Parathyroid adenoma (tissue), 2 donors: Measurements from ENCODE around the gene TSC22D1.

Experiments
- H2AFZ ChIP-seq: fragments of 300-600 bp; sonication (generic); one replicate; pipeline ENCODE4 v1.7.0; 2017; ENCODE audit warnings: antibody characterized with exemption, mild to moderate bottlenecking
- H3K27ac ChIP-seq: fragments of 300-600 bp; sonication (generic); one replicate; pipeline ENCODE4 v1.7.0; 2017
- H3K27me3 ChIP-seq: fragments of 300-600 bp; sonication (generic); one replicate; pipeline ENCODE4 v1.7.0; 2017; ENCODE audit warnings: low read length; ENCODE audit not compliant: control insufficient read depth, insufficient read depth
- H3K36me3 ChIP-seq: fragments of 300-600 bp; sonication (generic); one replicate; pipeline ENCODE4 v1.7.0; 2017; ENCODE audit warnings: low read length; ENCODE audit not compliant: control insufficient read depth, insufficient read depth
- H3K4me1 ChIP-seq: fragments of 300-600 bp; sonication (generic); one replicate; pipeline ENCODE4 v1.7.0; 2017; ENCODE audit warnings: control low read depth
- H3K4me2 ChIP-seq: fragments of 300-600 bp; sonication (generic); one replicate; pipeline ENCODE4 v1.7.0; 2017; ENCODE audit warnings: low read length
- H3K4me3 ChIP-seq: fragments of 300-600 bp; sonication (generic); one replicate; pipeline ENCODE4 v1.7.0; 2017; ENCODE audit warnings: low read depth, low read length
- H3K79me2 ChIP-seq: fragments of 300-600 bp; sonication (generic); one replicate; pipeline ENCODE4 v1.7.0; 2017; ENCODE audit warnings: control low read depth
- H3K9ac ChIP-seq: fragments of 300-600 bp; sonication (generic); one replicate; pipeline ENCODE4 v1.7.0; 2017; ENCODE audit warnings: mild to moderate bottlenecking
- H3K9me3 ChIP-seq: fragments of 300-600 bp; sonication (generic); one replicate; pipeline ENCODE4 v1.7.0; 2017; ENCODE audit warnings: low read length; ENCODE audit not compliant: control insufficient read depth
- CTCF ChIP-seq: fragments of 300-600 bp; sonication (generic); IDR thresholded peaks from one replicate; pipeline ENCODE4 v1.7.0; 2017; ENCODE audit warnings: antibody characterized with exemption, mild to moderate bottlenecking
- donor health status: primary hyperparathyroidism.

Gene TSC22D1

GRCh38 chr13:44506719-44507118 lies 69.4 kb downstream of the TSC22D1 start:
- H2AFZ ChIP-seq: no peak overlapping the region
- H3K4me2 ChIP-seq: no peak overlapping the region
- TF ChIP-seq CTCF: no peak
- no peaks in the 10 kb centered on the region for H3K9me3 ChIP-seq
- no peaks in the 10 kb centered on the region for H3K79me2 ChIP-seq
- H3K4me3 ChIP-seq: no peak overlapping the region
- no peak overlapping the region for H3K9ac ChIP-seq
- no peak overlapping the region for H3K27ac ChIP-seq
- no peaks in the 10 kb centered on the region for H3K4me1 ChIP-seq
- no peaks in the 10 kb centered on the region for H3K27me3 ChIP-seq
- no peaks in the 10 kb centered on the region for H3K36me3 ChIP-seq

- no peaks in the 10 kb centered on the region for H3K27me3 ChIP-seq
- H3K9ac ChIP-seq: no peak overlapping the region
- H3K4me2 ChIP-seq: no peak overlapping the region
- no peak overlapping the region for H3K27ac ChIP-seq
- H3K4me1 ChIP-seq: no peaks in the 10 kb centered on the region
- H3K36me3 ChIP-seq: no peaks in the 10 kb centered on the region
- no peak overlapping the region for H2AFZ ChIP-seq
- H3K4me3 ChIP-seq: no peak overlapping the region
- H3K79me2 ChIP-seq: no peaks in the 10 kb centered on the region
- no peaks in the 10 kb centered on the region for H3K9me3 ChIP-seq
- no peak for TF ChIP-seq CTCF
These were observed 69.9 kb downstream of the TSC22D1 start for GRCh38 chr13:44506251-44506650.

- no peak overlapping the region for H3K4me3 ChIP-seq
- H2AFZ ChIP-seq: no peak overlapping the region
- no peak overlapping the region for H3K27ac ChIP-seq
- TF ChIP-seq CTCF: no peak
- H3K9me3 ChIP-seq: no peaks in the 10 kb centered on the region
- H3K4me2 ChIP-seq: no peak overlapping the region
- H3K9ac ChIP-seq: no peak overlapping the region
- H3K27me3 ChIP-seq: no peaks in the 10 kb centered on the region
- H3K79me2 ChIP-seq: no peaks in the 10 kb centered on the region
- H3K4me1 ChIP-seq: no peaks in the 10 kb centered on the region
- H3K36me3 ChIP-seq: no peaks in the 10 kb centered on the region
These were observed 72.0 kb downstream of the TSC22D1 start for GRCh38 chr13:44504116-44504515.

- no peaks in the 10 kb centered on the region for H3K79me2 ChIP-seq
- no peak for TF ChIP-seq CTCF
- no peak overlapping the region for H3K4me3 ChIP-seq
- H3K4me2 ChIP-seq: no peak overlapping the region
- H3K9me3 ChIP-seq: no peaks in the 10 kb centered on the region
- H3K4me1 ChIP-seq: no peaks in the 10 kb centered on the region
- no peak overlapping the region for H2AFZ ChIP-seq
- no peaks in the 10 kb centered on the region for H3K27me3 ChIP-seq
- peak overlapping the region; percentile 47 for H3K27ac ChIP-seq
- no peak overlapping the region for H3K9ac ChIP-seq
- no peaks in the 10 kb centered on the region for H3K36me3 ChIP-seq
These were observed 77.2 kb downstream of the TSC22D1 start for GRCh38 chr13:44498969-44499368.

GRCh38 chr13:44498502-44498901 lies 77.6 kb downstream of the TSC22D1 start:
- Histone ChIP-seq H3K27ac (peak overlapping the region; percentile 47), H3K9me3 (no peaks in the 10 kb centered on the region), H3K27me3 (no peaks in the 10 kb centered on the region), H3K36me3 (no peaks in the 10 kb centered on the region), H3K9ac (no peak overlapping the region), H3K4me1 (no peaks in the 10 kb centered on the region), H3K4me2 (peak overlapping the region; percentile 40), H3K4me3 (no peak overlapping the region), H3K79me2 (no peaks in the 10 kb centered on the region), H2AFZ (no peak overlapping the region)
- TF ChIP-seq CTCF: no peak
